CD4-positive, CD25-positive, alpha-beta regulatory T cell (primary cell): ENCODE data around the gene ATP8B1. TPM values are rescaled to one million over a fixed set of nuclear protein-coding genes. Genes with fewer than 3 reads are reported as not detected.
"Not testable (repeated sequence)": the region's sequence is repeated elsewhere in the genome, so short reads cannot be mapped to it uniquely, and the experiment has no call there.

Experiments used
- ATAC-seq, 2 donors: fragments of 150-1000 bp; cut with Tn5 transposase; one replicate each; pipeline ENCODE4 v1.10.0; 2021; ENCODE audit warnings: low read depth in 2 of 2, moderate number of reproducible peaks in 2 of 2, moderate library complexity in 1 of 2
- DNase-seq, 3 donors: peaks; one replicate each; pipeline versions ENCODE4 v3.0.0 to v3.0.0-alpha.2; 2012 to 2022; ENCODE audit warnings: mixed read lengths in 1 of 3
- H3K27ac ChIP-seq: one replicate; pipeline ENCODE4 v1.7.0; 2013; ENCODE audit warnings: mild to moderate bottlenecking, low read length; ENCODE audit not compliant: insufficient read depth, poor library complexity, severe bottlenecking
- H3K27me3 ChIP-seq: one replicate; pipeline ENCODE4 v1.7.0; 2013; ENCODE audit warnings: low read length; ENCODE audit not compliant: control insufficient read depth, insufficient read depth
- H3K36me3 ChIP-seq: one replicate; pipeline ENCODE4 v1.7.0; 2013; ENCODE audit warnings: mild to moderate bottlenecking, low read length, moderate library complexity; ENCODE audit not compliant: control insufficient read depth, insufficient read depth
- H3K4me1 ChIP-seq: 2 replicates; pipeline ENCODE4 v1.7.0; 2013; ENCODE audit warnings: mild to moderate bottlenecking, low read length; ENCODE audit not compliant: insufficient read depth, control insufficient read depth, poor library complexity, severe bottlenecking
- H3K4me3 ChIP-seq: one replicate; pipeline ENCODE4 v1.7.0; 2013; ENCODE audit warnings: low read depth, mild to moderate bottlenecking, low read length, moderate library complexity
- H3K9me3 ChIP-seq, 2 experiments: 1 replicate in 1 of 2; 2 replicates in 1 of 2; pipeline ENCODE4 v1.7.0; 2013; ENCODE audit warnings: low read length in 2 of 2, mild to moderate bottlenecking in 1 of 2, moderate library complexity in 1 of 2; ENCODE audit not compliant: control insufficient read depth in 2 of 2
- H3K27ac Mint-ChIP-seq, 3 donors: one replicate each; pipeline ENCODE4 v1.8.0; 2020 to 2022; ENCODE audit warnings: mild to moderate bottlenecking in 3 of 3, mixed read lengths in 3 of 3, moderate library complexity in 2 of 3
- H3K27me3 Mint-ChIP-seq: one replicate; pipeline ENCODE4 v1.8.0; 2022; ENCODE audit warnings: mild to moderate bottlenecking, mixed read lengths
- H3K36me3 Mint-ChIP-seq: one replicate; pipeline ENCODE4 v1.8.0; 2020; ENCODE audit warnings: mixed read lengths
- H3K4me1 Mint-ChIP-seq, 4 donors: one replicate each; pipeline ENCODE4 v1.8.0; 2020 to 2022; ENCODE audit warnings: mixed read lengths in 4 of 4, mild to moderate bottlenecking in 1 of 4
- H3K4me3 Mint-ChIP-seq, 4 donors: one replicate each; pipeline ENCODE4 v1.8.0; 2020 to 2022; ENCODE audit warnings: mild to moderate bottlenecking in 4 of 4, mixed read lengths in 4 of 4, moderate library complexity in 3 of 4
- H3K9me3 Mint-ChIP-seq, 7 donors: one replicate each; pipeline ENCODE4 v1.8.0; 2020 to 2022; ENCODE audit warnings: mixed read lengths in 7 of 7, mild to moderate bottlenecking in 3 of 7, moderate library complexity in 2 of 7
- polyA plus RNA-seq, 4 donors: library from polyadenylated mRNA; unstranded; fragments of 300-500 nt; fragmentation: Illumina TruSeq; gene quantifications; one replicate each; pipeline ENCODE4 v1.2.3, GENCODE V29; 2021
- total RNA-seq: library from RNA; stranded (reverse); gene quantifications from one replicate; pipeline ENCODE4 v1.2.3, GENCODE V29; 2022

The ATP8B1 gene
- total and polyA plus RNA-seq, 5 donors from 2014 or later, result 0.20 TPM; not detected in 4

DNA sequence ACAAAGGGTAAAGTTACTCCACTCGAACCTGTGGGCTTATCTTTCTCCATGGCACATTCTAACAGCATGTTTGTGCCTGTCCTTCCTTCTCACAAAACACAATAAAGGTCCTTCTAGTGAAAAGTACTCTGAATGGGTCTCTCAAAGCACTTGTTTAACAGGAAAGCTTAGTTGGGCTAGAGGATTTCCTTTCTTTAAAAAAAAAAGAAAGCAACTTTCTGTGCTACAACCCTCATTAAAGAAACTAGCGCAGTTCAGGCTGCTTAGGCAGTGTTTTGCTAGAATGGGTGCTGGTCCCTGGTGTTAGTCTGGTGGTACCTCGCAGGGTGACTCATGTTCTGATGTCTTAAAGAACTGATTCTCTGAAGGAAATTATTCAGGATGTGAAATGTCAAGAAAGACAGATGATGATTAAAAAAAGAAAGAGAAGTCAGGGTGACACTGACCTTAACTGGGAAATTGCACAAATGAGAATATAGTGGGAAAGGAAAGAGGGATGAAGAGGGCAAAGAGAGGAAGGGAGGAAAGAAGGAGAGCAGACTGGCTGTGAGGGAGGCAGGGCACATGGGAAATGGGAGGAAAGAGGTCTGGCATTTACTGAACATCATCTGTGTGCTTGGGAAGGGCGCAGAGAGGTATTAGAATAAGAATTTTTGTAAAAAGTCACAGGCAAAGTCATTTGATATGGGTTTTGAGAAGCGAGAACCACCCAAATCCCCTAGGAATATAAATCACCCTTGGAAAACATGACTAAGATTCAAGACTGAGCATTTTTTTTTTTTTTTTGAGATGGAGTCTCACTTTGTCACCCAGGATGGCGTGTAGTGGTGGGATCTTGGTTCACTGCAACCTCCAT, 74.9 kb downstream of the ATP8B1 start:
- Mint-ChIP-seq H3K9me3 (peaks cover 3 to 46% (median 12%) of the 10 kb centered on the region in 7 donors), H3K4me1 (peaks cover 0 to 6% (median 0%) of the 10 kb centered on the region in 4 donors), H3K27me3 (no peaks in the 10 kb centered on the region), H3K4me3 (peak overlapping the region in 1 of 4 donors; percentile 68), H3K36me3 (no peaks in the 10 kb centered on the region), H3K27ac (no peak overlapping the region)
- ATAC-seq (no peak), DNase-seq (no peak)
- Histone ChIP-seq H3K4me1 (no peaks in the 10 kb centered on the region), H3K9me3 (peaks cover 13 to 31% of the 10 kb centered on the region in 2 experiments), H3K27ac (no peak overlapping the region), H3K4me3 (no peak overlapping the region), H3K36me3 (no peaks in the 10 kb centered on the region), H3K27me3 (no peaks in the 10 kb centered on the region)

GRCh38 chr18:57719211-57719935, 83.7 kb downstream of the ATP8B1 start:
- H3K4me1 ChIP-seq, H3K27me3 ChIP-seq, H3K27ac ChIP-seq, H3K4me3 ChIP-seq, H3K36me3 ChIP-seq, H3K36me3 Mint-ChIP-seq, H3K27me3 Mint-ChIP-seq, H3K4me1 Mint-ChIP-seq, H3K4me3 Mint-ChIP-seq, ATAC-seq, H3K27ac Mint-ChIP-seq, DNase-seq: not testable (repeated sequence)
- H3K9me3 ChIP-seq, result peaks cover 13 to 33% of the 10 kb centered on the region in 2 experiments
- H3K9me3 Mint-ChIP-seq, result peaks cover 0 to 26% (median 12%) of the 10 kb centered on the region in 7 donors

GRCh38 chr18:57716549-57716948, 86.6 kb downstream of the ATP8B1 start:
- Histone ChIP-seq H3K4me1 (no peaks in the 10 kb centered on the region), H3K9me3 (peaks cover 13 to 34% of the 10 kb centered on the region in 2 experiments), H3K36me3 (no peaks in the 10 kb centered on the region), H3K27ac (no peak overlapping the region), H3K27me3 (no peaks in the 10 kb centered on the region), H3K4me3 (no peak overlapping the region)
- ATAC-seq (no peak), DNase-seq (no peak)
- H3K9me3 Mint-ChIP-seq, result peaks cover 0 to 33% (median 14%) of the 10 kb centered on the region in 7 donors
- no peaks in the 10 kb centered on the region for H3K27me3 Mint-ChIP-seq
- no peak overlapping the region for H3K4me3 Mint-ChIP-seq
- H3K27ac Mint-ChIP-seq, result no peak overlapping the region
- H3K4me1 Mint-ChIP-seq, result peaks cover 0 to 3% (median 0%) of the 10 kb centered on the region in 4 donors
- no peaks in the 10 kb centered on the region for H3K36me3 Mint-ChIP-seq

- Histone ChIP-seq H3K9me3 (peaks cover 13 to 34% of the 10 kb centered on the region in 2 experiments), H3K4me1 (no peaks in the 10 kb centered on the region), H3K4me3 (no peak overlapping the region), H3K36me3 (no peaks in the 10 kb centered on the region), H3K27me3 (no peaks in the 10 kb centered on the region), H3K27ac (no peak overlapping the region)
- Mint-ChIP-seq H3K4me1 (peaks cover 0 to 3% (median 0%) of the 10 kb centered on the region in 4 donors), H3K27me3 (no peaks in the 10 kb centered on the region), H3K36me3 (no peaks in the 10 kb centered on the region), H3K4me3 (no peak overlapping the region), H3K27ac (no peak overlapping the region), H3K9me3 (peaks cover 0 to 34% (median 14%) of the 10 kb centered on the region in 7 donors)
- DNase-seq (no peak), ATAC-seq (no peak)
Observed at GRCh38 chr18:57715671-57716070, 87.4 kb downstream of the ATP8B1 start.

GRCh38 chr18:57715073-57715472, 88.0 kb downstream of the ATP8B1 start:
- Mint-ChIP-seq H3K4me1 (peaks cover 0 to 3% (median 0%) of the 10 kb centered on the region in 4 donors), H3K36me3 (no peaks in the 10 kb centered on the region), H3K9me3 (peaks cover 0 to 39% (median 14%) of the 10 kb centered on the region in 7 donors), H3K4me3 (no peak overlapping the region), H3K27me3 (no peaks in the 10 kb centered on the region), H3K27ac (no peak overlapping the region)
- ATAC-seq (no peak), DNase-seq (no peak)
- Histone ChIP-seq H3K4me3 (no peak overlapping the region), H3K4me1 (no peaks in the 10 kb centered on the region), H3K27me3 (no peaks in the 10 kb centered on the region), H3K9me3 (peaks cover 13 to 34% of the 10 kb centered on the region in 2 experiments), H3K36me3 (no peaks in the 10 kb centered on the region), H3K27ac (no peak overlapping the region)

DNA sequence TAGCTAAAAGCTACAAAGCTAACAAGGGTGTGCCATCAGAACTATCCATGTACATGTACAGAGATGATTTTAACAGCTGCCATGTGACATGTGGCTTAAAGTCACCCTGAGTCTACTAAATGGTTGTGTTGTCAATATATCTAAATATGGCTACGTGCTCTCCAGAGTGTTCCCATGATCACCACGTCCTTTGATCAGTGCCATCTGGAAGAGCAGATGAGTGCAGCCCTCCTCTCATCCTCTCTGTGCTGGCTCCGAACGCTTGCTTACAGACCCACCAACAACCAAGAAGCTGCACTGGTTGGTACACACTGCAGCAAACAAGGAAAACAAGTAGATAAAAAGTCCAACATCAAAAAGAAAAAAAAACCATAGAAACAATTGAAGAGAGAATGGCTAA, 92.9 kb downstream of the ATP8B1 start:
- peaks cover 8% of the 10 kb centered on the region for H3K36me3 Mint-ChIP-seq
- no peaks in the 10 kb centered on the region for H3K36me3 ChIP-seq
- peak overlapping the region in 1 of 4 donors; percentile 35 for H3K4me3 Mint-ChIP-seq
- H3K4me3 ChIP-seq, result no peak overlapping the region
- H3K4me1 Mint-ChIP-seq, result peaks cover 0 to 4% (median 0%) of the 10 kb centered on the region in 4 donors
- peaks cover 7 to 17% of the 10 kb centered on the region in 2 experiments for H3K9me3 ChIP-seq
- H3K27me3 ChIP-seq, result no peaks in the 10 kb centered on the region
- no peaks in the 10 kb centered on the region for H3K27me3 Mint-ChIP-seq
- peaks cover 0 to 34% (median 9%) of the 10 kb centered on the region in 7 donors for H3K9me3 Mint-ChIP-seq
- H3K27ac Mint-ChIP-seq, result no peak overlapping the region
- no peak overlapping the region for H3K27ac ChIP-seq
- DNase-seq (no peak), ATAC-seq (no peak)
- no peaks in the 10 kb centered on the region for H3K4me1 ChIP-seq

DNA sequence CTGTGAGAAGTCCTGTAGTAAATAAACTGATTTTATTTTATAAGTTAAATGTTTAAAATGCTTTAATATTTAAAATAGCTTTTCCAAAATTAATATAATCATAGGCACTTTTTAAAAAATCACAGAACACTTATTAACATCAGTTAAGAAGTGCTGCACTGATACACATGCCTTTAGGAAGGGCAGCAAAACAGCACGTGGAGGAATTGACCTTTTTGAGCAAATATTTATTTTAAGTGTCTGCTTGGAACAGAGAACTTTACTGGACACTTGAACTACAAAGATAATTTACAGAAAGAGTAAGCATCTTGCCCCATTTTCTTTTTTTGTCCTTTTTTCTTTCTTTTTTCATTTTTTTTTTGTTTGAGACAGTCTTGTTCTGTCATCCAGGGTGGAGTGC, 93.8 kb downstream of the ATP8B1 start:
- H3K4me3 ChIP-seq, result no peak overlapping the region
- DNase-seq (no peak), ATAC-seq (no peak)
- Mint-ChIP-seq H3K27me3 (no peaks in the 10 kb centered on the region), H3K4me1 (peaks cover 0 to 4% (median 0%) of the 10 kb centered on the region in 4 donors), H3K27ac (no peak overlapping the region), H3K36me3 (peaks cover 8% of the 10 kb centered on the region), H3K9me3 (peaks cover 0 to 32% (median 6%) of the 10 kb centered on the region in 7 donors), H3K4me3 (no peak overlapping the region)
- H3K9me3 ChIP-seq, result peaks cover 4 to 9% of the 10 kb centered on the region in 2 experiments
- H3K27me3 ChIP-seq, result no peaks in the 10 kb centered on the region
- H3K4me1 ChIP-seq, result no peaks in the 10 kb centered on the region
- no peak overlapping the region for H3K27ac ChIP-seq
- no peaks in the 10 kb centered on the region for H3K36me3 ChIP-seq
